H1 (cell line): ENCODE measurements around the gene MYO18A. TPM values are rescaled to one million over a fixed set of nuclear protein-coding genes. Genes with fewer than 3 reads are reported as not detected.

ENCODE experiments used
- ATF3 ChIP-seq: IDR thresholded peaks from 2 replicates; pipeline ENCODE4 v1.6.1; 2011; ENCODE audit warnings: low read depth, mild to moderate bottlenecking, low read length; ENCODE audit not compliant: insufficient read depth
- HDAC6 ChIP-seq: IDR thresholded peaks from one replicate; pipeline ENCODE4 v1.7.1; 2012; ENCODE audit warnings: low read depth, mild to moderate bottlenecking, inconsistent platforms, low read length, moderate library complexity
- TAF7 ChIP-seq: optimal IDR thresholded peaks from 2 replicates; pipeline ENCODE3; 2011; ENCODE audit warnings: low read depth, mild to moderate bottlenecking, inconsistent platforms, low read length, moderate library complexity, borderline replicate concordance
- TBP ChIP-seq: IDR thresholded peaks from 2 replicates; pipeline ENCODE4 v1.6.1; 2011; ENCODE audit warnings: low read depth, low read length, improper control_type of control experiment
- polyA plus RNA-seq, 7 experiments: library from polyadenylated mRNA; depleted of rRNA in 3 of 7; stranded (reverse) in 5 of 7; unstranded in 2 of 7; fragments of >200 nt in 5 of 7; fragments of 200-250 nt in 2 of 7; gene quantifications; 1 replicate in 5 of 7; 2 replicates in 1 of 7; 4 replicates in 1 of 7; pipeline versions ENCODE4 v1.2.1 to v1.2.3, GENCODE V29; 2011 to 2013; ENCODE audit warnings: missing spikeins in 2 of 7, mixed read lengths in 2 of 7
- total RNA-seq: library from RNA; stranded (reverse); fragmentation: NEBNext Ultra II Directional; extraction: Animal tissue kit (Norgen Biotek cat#: 25700); gene quantifications from 2 replicates; pipeline ENCODE4 v1.2.1, GENCODE V29; 2021

The MYO18A gene
- total and polyA plus RNA-seq, 2 of the 8 experiments (the other 6 are each of a cell fraction or from before 2014, with no cell fraction given) = 7.6 to 43.8 TPM

GRCh38 chr17:29124925-29125273 is 55.3 kb downstream of the MYO18A start (continued):
- TF ChIP-seq ATF3 (no peak), TAF7 (no peak), TBP (no peak), HDAC6 (no peak)
